ENCODE results near the gene BTBD10.

DNA sequence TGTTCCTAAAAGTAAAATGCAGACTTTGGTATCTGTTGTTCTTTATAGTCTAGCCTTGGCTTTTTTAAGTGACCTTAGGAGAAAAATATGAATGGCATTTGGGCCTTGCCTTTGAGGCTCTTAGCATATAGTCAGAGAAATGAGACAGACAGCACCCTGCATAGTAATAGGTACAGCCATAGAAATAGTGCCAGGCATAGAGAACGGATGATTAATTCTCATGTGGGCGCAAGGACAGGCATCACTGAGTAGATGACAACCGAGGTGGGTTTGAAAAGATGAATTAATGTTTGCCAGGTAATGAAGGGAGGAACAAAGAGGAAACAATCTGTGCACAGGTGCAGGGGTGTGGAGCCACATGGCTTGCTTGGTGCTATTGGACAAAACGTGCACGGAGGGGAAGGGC lies 95.0 kb downstream of the BTBD10 start:
- TF ChIP-seq CTCF (IDR thresholded peaks at IDR 0.05; ENCODE audit: low read depth, low read length, missing input control) (no peak), SP1 (IDR thresholded peaks at IDR 0.05) (no peak), YY1 (IDR thresholded peaks at IDR 0.05) (no peak), HNF4A (conservative IDR thresholded peaks at IDR 0.05) (no peak), RAD21 (IDR thresholded peaks at IDR 0.05) (no peak)
- TF ChIP-seq, protein P1, sequence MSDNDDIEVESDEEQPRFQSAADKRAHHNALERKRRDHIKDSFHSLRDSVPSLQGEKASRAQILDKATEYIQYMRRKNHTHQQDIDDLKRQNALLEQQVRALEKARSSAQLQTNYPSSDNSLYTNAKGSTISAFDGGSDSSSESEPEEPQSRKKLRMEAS (IDR thresholded peaks at IDR 0.05), result no peak
